Peyer's patch (tissue), 4 donors: ENCODE measurements around the gene ALDH1A2. TPM values are rescaled to one million over a fixed set of nuclear protein-coding genes. Genes with fewer than 3 reads are reported as not detected.
"Not testable (repeated sequence)": the region's sequence is repeated elsewhere in the genome, so short reads cannot be mapped to it uniquely, and the experiment has no call there.

Source experiments
- DNase-seq, 3 donors: peaks; one replicate each; pipeline ENCODE4 v3.0.0-alpha.2; 2017 to 2019
- H3K27ac ChIP-seq, 4 donors: fragments of 200-600 bp; sonication (generic); one replicate each; pipeline ENCODE4 v1.5.1; 2016 to 2019
- H3K27me3 ChIP-seq, 2 donors: fragments of 200-600 bp; sonication (generic); one replicate each; pipeline ENCODE4 v1.5.1; 2019
- H3K36me3 ChIP-seq, 3 donors: fragments of 200-600 bp; sonication (generic); one replicate each; pipeline ENCODE4 v1.5.1; 2016 to 2019
- H3K4me1 ChIP-seq, 4 donors: fragments of 200-600 bp; sonication (generic); one replicate each; pipeline ENCODE4 v1.5.1; 2016 to 2019
- H3K4me3 ChIP-seq, 4 donors: fragments of 200-600 bp; sonication (generic); 1 replicate in 3 of 4; 2 replicates in 1 of 4; pipeline ENCODE4 v1.5.1; 2016 to 2019; ENCODE audit warnings: mild to moderate bottlenecking in 1 of 4
- H3K9me3 ChIP-seq, 4 donors: fragments of 200-600 bp; sonication (generic); one replicate each; pipeline ENCODE4 v1.5.1; 2016 to 2019; ENCODE audit warnings: mild to moderate bottlenecking in 1 of 4
- CTCF ChIP-seq, 6 experiments: fragments of 450-650 bp in 4 of 6; fragments of 200-600 bp in 2 of 6; sonication (generic) in 1 of 6; IDR thresholded peaks; one replicate each; pipeline ENCODE4 v1.5.1; 2017 to 2019; ENCODE audit warnings: antibody characterized with exemption in 6 of 6, mild to moderate bottlenecking in 3 of 6, moderate library complexity in 1 of 6
- POLR2A ChIP-seq, 2 donors: fragments of 450-650 bp; IDR thresholded peaks; one replicate each; pipeline ENCODE4 v1.5.1; 2017; ENCODE audit warnings: antibody characterized with exemption in 2 of 2, mild to moderate bottlenecking in 2 of 2, moderate library complexity in 2 of 2
- total RNA-seq, 4 donors: library from RNA; depleted of rRNA; stranded (reverse); fragments of >200 nt; gene quantifications; one replicate each; pipeline ENCODE4 v1.1.0, GENCODE V29; 2016

Gene ALDH1A2
- total RNA-seq, 4 donors from 2014 or later = 1.1 to 13.1 (median 10.0) TPM; not detected in 1

- no peaks in the 10 kb centered on the region for H3K27me3 ChIP-seq
- H3K36me3 ChIP-seq = no peaks in the 10 kb centered on the region
- no peaks in the 10 kb centered on the region for H3K9me3 ChIP-seq
- TF ChIP-seq POLR2A (IDR thresholded peaks at IDR 0.05) (no peak), CTCF (IDR thresholded peaks at IDR 0.05) (no peak)
- H3K4me1 ChIP-seq = peaks cover 0 to 1% (median 0%) of the 10 kb centered on the region in 4 donors
- no peak overlapping the region for H3K4me3 ChIP-seq
- no peak overlapping the region for H3K27ac ChIP-seq
- no peak for DNase-seq
Measured at GRCh38 chr15:58046467-58046866, 19.0 kb downstream of the ALDH1A2 start.

GRCh38 chr15:58045376-58045775 is 20.1 kb downstream of the ALDH1A2 start:
- DNase-seq, H3K27ac ChIP-seq, H3K9me3 ChIP-seq, H3K27me3 ChIP-seq, H3K36me3 ChIP-seq, H3K4me3 ChIP-seq: not testable (repeated sequence)
- H3K4me1 ChIP-seq = peaks cover 0 to 10% (median 0%) of the 10 kb centered on the region in 4 donors

GRCh38 chr15:58044551-58044950 is 21.0 kb downstream of the ALDH1A2 start:
- Histone ChIP-seq H3K27me3 (no peaks in the 10 kb centered on the region), H3K27ac (no peak overlapping the region), H3K9me3 (no peaks in the 10 kb centered on the region), H3K36me3 (no peaks in the 10 kb centered on the region), H3K4me1 (peaks cover 0 to 11% (median 0%) of the 10 kb centered on the region in 4 donors), H3K4me3 (no peak overlapping the region)
- TF ChIP-seq POLR2A (IDR thresholded peaks at IDR 0.05) (no peak), CTCF (IDR thresholded peaks at IDR 0.05) (no peak)
- no peak for DNase-seq

- no peaks in the 10 kb centered on the region for H3K9me3 ChIP-seq
- peaks cover 0 to 18% (median 0%) of the 10 kb centered on the region in 4 donors for H3K4me1 ChIP-seq
- no peak overlapping the region for H3K27ac ChIP-seq
- H3K4me3 ChIP-seq = no peak overlapping the region
- DNase-seq = peak in 2 of 3 donors; percentile 24 to 81
- no peaks in the 10 kb centered on the region for H3K36me3 ChIP-seq
- H3K27me3 ChIP-seq = no peaks in the 10 kb centered on the region
- no peak for TF ChIP-seq POLR2A (IDR thresholded peaks at IDR 0.05)
- TF ChIP-seq CTCF (IDR thresholded peaks at IDR 0.05) = peak in 5 of 6 experiments; percentile 17 to 74 (median 68)
Measured at GRCh38 chr15:58043192-58043903, 22.2 kb downstream of the ALDH1A2 start.

GRCh38 chr15:58042006-58042405 is 23.5 kb downstream of the ALDH1A2 start:
- DNase-seq = no peak
- H3K27ac ChIP-seq = no peak overlapping the region
- H3K4me1 ChIP-seq = peaks cover 0 to 23% (median 1%) of the 10 kb centered on the region in 4 donors
- no peak overlapping the region for H3K4me3 ChIP-seq
- no peaks in the 10 kb centered on the region for H3K36me3 ChIP-seq
- TF ChIP-seq CTCF (IDR thresholded peaks at IDR 0.05) = no peak
- TF ChIP-seq POLR2A (IDR thresholded peaks at IDR 0.05) = no peak
- no peaks in the 10 kb centered on the region for H3K27me3 ChIP-seq
- no peaks in the 10 kb centered on the region for H3K9me3 ChIP-seq

- Histone ChIP-seq H3K36me3 (no peaks in the 10 kb centered on the region), H3K4me1 (peaks cover 0 to 23% (median 1%) of the 10 kb centered on the region in 4 donors), H3K9me3 (no peaks in the 10 kb centered on the region), H3K27me3 (no peaks in the 10 kb centered on the region), H3K27ac (peak overlapping the region in 2 of 4 donors; percentile 32 to 51), H3K4me3 (no peak overlapping the region)
- TF ChIP-seq CTCF (IDR thresholded peaks at IDR 0.05) (no peak), POLR2A (IDR thresholded peaks at IDR 0.05) (no peak)
- DNase-seq = no peak
Measured at GRCh38 chr15:58040150-58040549, 25.4 kb downstream of the ALDH1A2 start.
